ENCODE measurements around the gene KLK1.

The KLK1 gene

GRCh38 chr19:50835785-50836542 lies 12.4 kb upstream of the KLK1 start:
- no peak overlapping the region for H3K27ac ChIP-seq (ENCODE audit: low read length)
- no peak for DNase-seq (ENCODE audit: low read depth, low spot score)
- WGBS (ENCODE audit: insufficient coverage, insufficient read length) = no CpG with 5 or more reads among the region's 67 CpGs
- no peaks in the 10 kb centered on the region for H3K9me3 ChIP-seq (ENCODE audit: control insufficient read depth, insufficient read depth, low read length)
- H3K4me3 ChIP-seq (ENCODE audit: low read length) = peak overlapping the region; percentile 85
- H3K4me1 ChIP-seq (ENCODE audit: control insufficient read depth, insufficient read depth, low read length) = peaks cover 2% of the 10 kb centered on the region
- H3K27me3 ChIP-seq (ENCODE audit: control insufficient read depth, insufficient read depth, low read length) = no peaks in the 10 kb centered on the region
- H3K36me3 ChIP-seq (ENCODE audit: control insufficient read depth, insufficient read depth, low read length) = no peaks in the 10 kb centered on the region

- peak overlapping the region; percentile 85; the same call in 1 of the 2 replicates for H3K4me3 ChIP-seq (ENCODE audit: low read length)
- H3K9me3 ChIP-seq (ENCODE audit: control insufficient read depth, insufficient read depth, low read length) = no peaks in the 10 kb centered on the region
- no peaks in the 10 kb centered on the region for H3K36me3 ChIP-seq (ENCODE audit: control insufficient read depth, insufficient read depth, low read length)
- no peak overlapping the region for H3K27ac ChIP-seq (ENCODE audit: low read length)
- no CpG with 5 or more reads among the region's 13 CpGs for WGBS (ENCODE audit: insufficient coverage, insufficient read length)
- H3K4me1 ChIP-seq (ENCODE audit: control insufficient read depth, insufficient read depth, low read length) = peaks cover 2% of the 10 kb centered on the region
- no peak for DNase-seq (ENCODE audit: low read depth, low spot score)
- no peaks in the 10 kb centered on the region for H3K27me3 ChIP-seq (ENCODE audit: control insufficient read depth, insufficient read depth, low read length)
Observed at GRCh38 chr19:50835103-50835784, 11.7 kb upstream of the KLK1 start.

GRCh38 chr19:50833802-50834167 lies 10.2 kb upstream of the KLK1 start:
- H3K4me1 ChIP-seq (ENCODE audit: control insufficient read depth, insufficient read depth, low read length) = peaks cover 2% of the 10 kb centered on the region
- no peaks in the 10 kb centered on the region for H3K36me3 ChIP-seq (ENCODE audit: control insufficient read depth, insufficient read depth, low read length)
- no peaks in the 10 kb centered on the region for H3K27me3 ChIP-seq (ENCODE audit: control insufficient read depth, insufficient read depth, low read length)
- H3K9me3 ChIP-seq (ENCODE audit: control insufficient read depth, insufficient read depth, low read length) = no peaks in the 10 kb centered on the region
- no peak for DNase-seq (ENCODE audit: low read depth, low spot score)
- H3K27ac ChIP-seq (ENCODE audit: low read length) = no peak overlapping the region
- no CpG with 5 or more reads among the region's 6 CpGs for WGBS (ENCODE audit: insufficient coverage, insufficient read length)
- H3K4me3 ChIP-seq (ENCODE audit: low read length) = no peak overlapping the region

- H3K27ac ChIP-seq (ENCODE audit: low read length) = no peak within 1 kb of the TSS
- no peak for DNase-seq (ENCODE audit: low read depth, low spot score)
- H3K36me3 ChIP-seq (ENCODE audit: control insufficient read depth, insufficient read depth, low read length) = no peaks in the 10 kb centered on the region
- H3K27me3 ChIP-seq (ENCODE audit: control insufficient read depth, insufficient read depth, low read length) = no peaks in the 10 kb centered on the region
- WGBS (ENCODE audit: insufficient coverage, insufficient read length) = no CpG with 5 or more reads among the region's 8 CpGs
- peaks cover 2% of the 10 kb centered on the region for H3K4me1 ChIP-seq (ENCODE audit: control insufficient read depth, insufficient read depth, low read length)
- H3K4me3 ChIP-seq (ENCODE audit: low read length) = no peak within 1 kb of the TSS
- H3K9me3 ChIP-seq (ENCODE audit: control insufficient read depth, insufficient read depth, low read length) = no peaks in the 10 kb centered on the region
Observed at GRCh38 chr19:50833117-50833801, 9.7 kb upstream of the KLK1 start, which contains the start of gene KLK15. KLK15 (minus strand) TSS chr19:50833574; CDS start chr19:50831492, 2,082 bp downstream.

GRCh38 chr19:50832666-50833065 lies 9.1 kb upstream of the KLK1 start:
- no CpG with 5 or more reads among the region's 8 CpGs for whole genome bisulfite sequencing (ENCODE audit: insufficient coverage, insufficient read length)
- H3K4me1 ChIP-seq (ENCODE audit: control insufficient read depth, insufficient read depth, low read length) = peaks cover 2% of the 10 kb centered on the region
- H3K27ac ChIP-seq (ENCODE audit: low read length) = no peak overlapping the region
- DNase-seq (ENCODE audit: low read depth, low spot score) = no peak
- no peaks in the 10 kb centered on the region for H3K9me3 ChIP-seq (ENCODE audit: control insufficient read depth, insufficient read depth, low read length)
- no peaks in the 10 kb centered on the region for H3K36me3 ChIP-seq (ENCODE audit: control insufficient read depth, insufficient read depth, low read length)
- no peaks in the 10 kb centered on the region for H3K27me3 ChIP-seq (ENCODE audit: control insufficient read depth, insufficient read depth, low read length)
- no peak overlapping the region for H3K4me3 ChIP-seq (ENCODE audit: low read length)

GRCh38 chr19:50831026-50831396 lies 7.4 kb upstream of the KLK1 start:
- no peak overlapping the region for H3K27ac ChIP-seq (ENCODE audit: low read length)
- no CpG with 5 or more reads among the region's 7 CpGs for WGBS (ENCODE audit: insufficient coverage, insufficient read length)
- DNase-seq (ENCODE audit: low read depth, low spot score) = no peak
- no peaks in the 10 kb centered on the region for H3K4me1 ChIP-seq (ENCODE audit: control insufficient read depth, insufficient read depth, low read length)
- no peaks in the 10 kb centered on the region for H3K36me3 ChIP-seq (ENCODE audit: control insufficient read depth, insufficient read depth, low read length)
- H3K27me3 ChIP-seq (ENCODE audit: control insufficient read depth, insufficient read depth, low read length) = no peaks in the 10 kb centered on the region
- no peak overlapping the region for H3K4me3 ChIP-seq (ENCODE audit: low read length)
- no peaks in the 10 kb centered on the region for H3K9me3 ChIP-seq (ENCODE audit: control insufficient read depth, insufficient read depth, low read length)

- Histone ChIP-seq H3K27ac (ENCODE audit: low read length) (no peak overlapping the region), H3K9me3 (ENCODE audit: control insufficient read depth, insufficient read depth, low read length) (no peaks in the 10 kb centered on the region), H3K4me1 (ENCODE audit: control insufficient read depth, insufficient read depth, low read length) (no peaks in the 10 kb centered on the region), H3K4me3 (ENCODE audit: low read length) (no peak overlapping the region), H3K27me3 (ENCODE audit: control insufficient read depth, insufficient read depth, low read length) (no peaks in the 10 kb centered on the region), H3K36me3 (ENCODE audit: control insufficient read depth, insufficient read depth, low read length) (no peaks in the 10 kb centered on the region)
- WGBS (ENCODE audit: insufficient coverage, insufficient read length) = no CpG with 5 or more reads among the region's 17 CpGs
- DNase-seq (ENCODE audit: low read depth, low spot score) = no peak
Observed at GRCh38 chr19:50830266-50831025, 6.9 kb upstream of the KLK1 start.

- no peaks in the 10 kb centered on the region for H3K4me1 ChIP-seq (ENCODE audit: control insufficient read depth, insufficient read depth, low read length)
- H3K4me3 ChIP-seq (ENCODE audit: low read length) = no peak overlapping the region
- no peak overlapping the region for H3K27ac ChIP-seq (ENCODE audit: low read length)
- H3K27me3 ChIP-seq (ENCODE audit: control insufficient read depth, insufficient read depth, low read length) = no peaks in the 10 kb centered on the region
- no peak for DNase-seq (ENCODE audit: low read depth, low spot score)
- H3K9me3 ChIP-seq (ENCODE audit: control insufficient read depth, insufficient read depth, low read length) = no peaks in the 10 kb centered on the region
- WGBS (ENCODE audit: insufficient coverage, insufficient read length) = no CpG with 5 or more reads among the region's 5 CpGs
- H3K36me3 ChIP-seq (ENCODE audit: control insufficient read depth, insufficient read depth, low read length) = no peaks in the 10 kb centered on the region
Observed at GRCh38 chr19:50829801-50830200, 6.2 kb upstream of the KLK1 start.

- no peaks in the 10 kb centered on the region for H3K36me3 ChIP-seq (ENCODE audit: control insufficient read depth, insufficient read depth, low read length)
- no peak for DNase-seq (ENCODE audit: low read depth, low spot score)
- H3K4me1 ChIP-seq (ENCODE audit: control insufficient read depth, insufficient read depth, low read length) = no peaks in the 10 kb centered on the region
- no CpG with 5 or more reads among the region's 14 CpGs for WGBS (ENCODE audit: insufficient coverage, insufficient read length)
- no peak overlapping the region for H3K27ac ChIP-seq (ENCODE audit: low read length)
- H3K27me3 ChIP-seq (ENCODE audit: control insufficient read depth, insufficient read depth, low read length) = no peaks in the 10 kb centered on the region
- H3K4me3 ChIP-seq (ENCODE audit: low read length) = no peak overlapping the region
- H3K9me3 ChIP-seq (ENCODE audit: control insufficient read depth, insufficient read depth, low read length) = no peaks in the 10 kb centered on the region
Observed at GRCh38 chr19:50827476-50827875, 3.9 kb upstream of the KLK1 start.

All from iPS DF 6.9 (cell line).